ENCODE results near the gene CCDC68.

- TF ChIP-seq SIN3A (IDR thresholded peaks at IDR 0.05; ENCODE audit: borderline replicate concordance, insufficient read depth, low read length) = no peak
- TF ChIP-seq REST (IDR thresholded peaks at IDR 0.05; ENCODE audit: insufficient read depth in 1 of 2, low read depth in 2 of 2, low read length in 2 of 2) = no peak
Observed at GRCh38 chr18:54984908-54985307, 25.6 kb upstream of the CCDC68 start.

All from PFSK-1 (cell line).